ENCODE measurements around the gene RBBP6.

DNA sequence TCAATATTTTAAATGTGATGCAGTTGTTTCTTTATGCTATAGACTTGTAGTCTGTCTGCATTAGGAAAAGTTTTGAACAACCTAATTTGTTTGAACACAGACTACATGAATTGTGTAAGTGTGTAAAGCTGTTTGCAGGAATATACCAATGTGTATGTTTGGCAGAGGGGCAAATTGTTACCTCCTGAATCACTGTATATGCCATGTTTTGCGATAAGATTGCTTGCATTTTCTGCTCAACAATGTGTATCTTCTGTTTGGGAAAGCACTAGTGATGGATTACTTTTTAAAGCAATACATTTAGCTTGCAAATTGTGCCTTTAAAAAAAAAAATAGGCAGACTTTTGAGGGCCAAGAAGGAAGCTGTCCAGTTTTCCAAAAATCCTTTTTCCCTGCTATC is 14.6 kb downstream of the RBBP6 start:
- TF ChIP-seq, protein P1, sequence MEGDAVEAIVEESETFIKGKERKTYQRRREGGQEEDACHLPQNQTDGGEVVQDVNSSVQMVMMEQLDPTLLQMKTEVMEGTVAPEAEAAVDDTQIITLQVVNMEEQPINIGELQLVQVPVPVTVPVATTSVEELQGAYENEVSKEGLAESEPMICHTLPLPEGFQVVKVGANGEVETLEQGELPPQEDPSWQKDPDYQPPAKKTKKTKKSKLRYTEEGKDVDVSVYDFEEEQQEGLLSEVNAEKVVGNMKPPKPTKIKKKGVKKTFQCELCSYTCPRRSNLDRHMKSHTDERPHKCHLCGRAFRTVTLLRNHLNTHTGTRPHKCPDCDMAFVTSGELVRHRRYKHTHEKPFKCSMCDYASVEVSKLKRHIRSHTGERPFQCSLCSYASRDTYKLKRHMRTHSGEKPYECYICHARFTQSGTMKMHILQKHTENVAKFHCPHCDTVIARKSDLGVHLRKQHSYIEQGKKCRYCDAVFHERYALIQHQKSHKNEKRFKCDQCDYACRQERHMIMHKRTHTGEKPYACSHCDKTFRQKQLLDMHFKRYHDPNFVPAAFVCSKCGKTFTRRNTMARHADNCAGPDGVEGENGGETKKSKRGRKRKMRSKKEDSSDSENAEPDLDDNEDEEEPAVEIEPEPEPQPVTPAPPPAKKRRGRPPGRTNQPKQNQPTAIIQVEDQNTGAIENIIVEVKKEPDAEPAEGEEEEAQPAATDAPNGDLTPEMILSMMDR (conservative IDR thresholded peaks at IDR 0.05) = no peak
- TF ChIP-seq ZFX (IDR thresholded peaks at IDR 0.05) = no peak

All from C4-2B (cell line).